H1 (cell line): ENCODE results near the gene MYL6B. TPM values are rescaled to one million over a fixed set of nuclear protein-coding genes. Genes with fewer than 3 reads are reported as not detected.

ENCODE experiments used
- CTCF ChIA-PET: fragments of 300-600 bp; sonication (Branson Sonifier 250); formaldehyde crosslinking; loops from one replicate; lab custom pipeline; 2021; ENCODE audit not compliant: partially characterized antibody; lab: Charles Lee
- POLR2A ChIA-PET: fragments of 300-600 bp; sonication (Branson Sonifier 250); formaldehyde crosslinking; loops from one replicate; lab custom pipeline; 2021; ENCODE audit warnings: inconsistent platforms; ENCODE audit not compliant: partially characterized antibody; lab: Charles Lee
- DNase-seq, 2 experiments: peaks; one replicate each; pipeline versions ENCODE4 v3.0.0 to v3.0.0-alpha.2; 2010 to 2022; ENCODE audit warnings: low spot score in 2 of 2, low read depth in 1 of 2, mixed read lengths in 1 of 2
- FAIRE-seq: peaks from 2 replicates; lab custom pipeline; 2011; peaks lifted over from hg19 to GRCh38; lab: Jason Lieb, UNC
- H2AFZ ChIP-seq: 2 replicates; pipeline ENCODE4 v1.8.1; 2012; ENCODE audit warnings: low read length, inconsistent platforms
- H2AK5ac ChIP-seq: 2 replicates; pipeline ENCODE4 v1.6.1; 2013; ENCODE audit warnings: low read depth, low read length
- H2BK120ac ChIP-seq: replicated peaks from 2 replicates; pipeline ENCODE3; 2013; ENCODE audit warnings: low read depth, low read length, inconsistent platforms
- H2BK12ac ChIP-seq: 2 replicates; pipeline ENCODE4 v1.6.1; 2013; ENCODE audit warnings: low read depth, low read length
- H2BK15ac ChIP-seq: 2 replicates; pipeline ENCODE4 v1.6.1; 2013; ENCODE audit warnings: low read length
- H2BK20ac ChIP-seq: 2 replicates; pipeline ENCODE4 v1.6.1; 2013; ENCODE audit warnings: low read length
- H2BK5ac ChIP-seq: 2 replicates; pipeline ENCODE4 v1.6.1; 2013; ENCODE audit warnings: low read depth, low read length
- H3K14ac ChIP-seq: 2 replicates; pipeline ENCODE4 v1.6.1; 2013; ENCODE audit warnings: inconsistent platforms; ENCODE audit not compliant: insufficient read length
- H3K18ac ChIP-seq: 2 replicates; pipeline ENCODE4 v1.6.1; 2013; ENCODE audit warnings: low read length; ENCODE audit errors: extremely low read depth
- H3K23ac ChIP-seq: 2 replicates; pipeline ENCODE4 v1.6.1; 2013; ENCODE audit warnings: inconsistent platforms; ENCODE audit not compliant: insufficient read length
- H3K23me2 ChIP-seq: 2 replicates; pipeline ENCODE4 v1.6.1; 2013; ENCODE audit warnings: low read depth, low read length
- H3K27ac ChIP-seq: 2 replicates; pipeline ENCODE4 v1.6.1; 2011; ENCODE audit warnings: low read depth, low read length, inconsistent platforms
- H3K27me3 ChIP-seq, 4 experiments: replicated peaks in 1 of 4; 1 replicate in 1 of 4; 2 replicates in 3 of 4; pipeline versions ENCODE4 v1.6.1 to v1.8.1; 2011 to 2013; ENCODE audit warnings: low read length in 3 of 4, mild to moderate bottlenecking in 3 of 4, inconsistent platforms in 2 of 4, mixed read lengths in 2 of 4, moderate library complexity in 1 of 4; ENCODE audit not compliant: control insufficient read depth in 3 of 4, insufficient read depth in 3 of 4; ENCODE audit errors: extremely low read depth in 1 of 4
- H3K36me3 ChIP-seq, 4 experiments: 2 replicates each; pipeline versions ENCODE4 v1.6.1 to v1.8.1; 2011 to 2013; ENCODE audit warnings: mild to moderate bottlenecking in 4 of 4, low read length in 3 of 4, moderate library complexity in 2 of 4, control low read depth in 1 of 4, inconsistent platforms in 1 of 4; ENCODE audit not compliant: insufficient read depth in 4 of 4, control insufficient read depth in 2 of 4
- H3K4ac ChIP-seq: replicated peaks from 2 replicates; pipeline ENCODE3; 2013; ENCODE audit warnings: low read length, low read depth, mixed read lengths, inconsistent platforms; ENCODE audit not compliant: insufficient read length
- H3K4me1 ChIP-seq, 4 experiments: replicated peaks in 1 of 4; 1 replicate in 1 of 4; 2 replicates in 3 of 4; pipeline versions ENCODE4 v1.6.1 to v1.8.1; 2011 to 2013; ENCODE audit warnings: low read length in 3 of 4, inconsistent platforms in 2 of 4, mixed read lengths in 1 of 4; ENCODE audit not compliant: insufficient read depth in 4 of 4, control insufficient read depth in 3 of 4
- H3K4me2 ChIP-seq, 2 experiments: 2 replicates each; pipeline versions ENCODE4 v1.6.1 to v1.8.1; 2011 to 2013; ENCODE audit warnings: low read depth in 2 of 2, low read length in 2 of 2, control low read depth in 1 of 2, inconsistent platforms in 1 of 2, mild to moderate bottlenecking in 1 of 2; ENCODE audit not compliant: insufficient read depth in 1 of 2
- H3K4me3 ChIP-seq, 4 experiments: fragments of 200-600, 300-600 bp in 1 of 4; sonication (generic), shearing (Covaris generic), sonication (Bioruptor Twin) in 1 of 4; 2 replicates each; pipeline versions ENCODE4 v1.5.1 to v1.8.1; 2011 to 2016; ENCODE audit warnings: low read length in 4 of 4, low read depth in 3 of 4, control low read depth in 2 of 4, inconsistent platforms in 2 of 4, mild to moderate bottlenecking in 2 of 4, mixed read lengths in 1 of 4, moderate library complexity in 1 of 4; ENCODE audit not compliant: insufficient read depth in 2 of 4; ENCODE audit errors: extremely low read depth in 1 of 4
- H3K56ac ChIP-seq: replicated peaks from 2 replicates; pipeline ENCODE3; 2013; ENCODE audit warnings: low read depth, mild to moderate bottlenecking, mixed read lengths, low read length, inconsistent platforms; ENCODE audit not compliant: insufficient read length
- H3K79me1 ChIP-seq: 2 replicates; pipeline ENCODE4 v1.6.1; 2013; ENCODE audit warnings: low read depth, low read length, control low read depth
- H3K79me2 ChIP-seq, 2 experiments: 2 replicates each; pipeline versions ENCODE4 v1.6.1 to v1.8.1; 2012 to 2013; ENCODE audit warnings: low read length in 2 of 2, mild to moderate bottlenecking in 2 of 2, inconsistent platforms in 1 of 2; ENCODE audit not compliant: insufficient read depth in 2 of 2, control insufficient read depth in 1 of 2
- H3K9ac ChIP-seq, 4 experiments: replicated peaks in 1 of 4; 1 replicate in 1 of 4; 2 replicates in 3 of 4; pipeline versions ENCODE4 v1.6.1 to v1.8.1; 2011 to 2013; ENCODE audit warnings: low read depth in 3 of 4, low read length in 3 of 4, control low read depth in 2 of 4, mild to moderate bottlenecking in 2 of 4, moderate library complexity in 2 of 4, inconsistent platforms in 1 of 4; ENCODE audit errors: extremely low read depth in 1 of 4
- H3K9me3 ChIP-seq, 2 experiments: 2 replicates each; pipeline versions ENCODE4 v1.6.1 to v1.8.1; 2012 to 2013; ENCODE audit warnings: mild to moderate bottlenecking in 2 of 2, moderate library complexity in 2 of 2, control low read depth in 1 of 2, inconsistent platforms in 1 of 2, low read depth in 1 of 2, low read length in 1 of 2, mixed read lengths in 1 of 2; ENCODE audit not compliant: insufficient read depth in 2 of 2
- H4K20me1 ChIP-seq, 2 experiments: replicated peaks in 1 of 2; 2 replicates each; pipeline versions ENCODE3 to v1.8.1; 2011 to 2013; ENCODE audit warnings: inconsistent platforms in 2 of 2, low read length in 2 of 2, mild to moderate bottlenecking in 1 of 2; ENCODE audit not compliant: insufficient read depth in 2 of 2, control insufficient read depth in 1 of 2
- H4K5ac ChIP-seq: 2 replicates; pipeline ENCODE4 v1.6.1; 2013; ENCODE audit warnings: low read length, low read depth, mixed read lengths, inconsistent platforms; ENCODE audit not compliant: insufficient read length
- H4K8ac ChIP-seq: 2 replicates; pipeline ENCODE4 v1.8.0; 2013; ENCODE audit warnings: mild to moderate bottlenecking, moderate library complexity, low read length, inconsistent platforms; ENCODE audit not compliant: insufficient read depth; ENCODE audit errors: extremely low read depth
- H4K91ac ChIP-seq: replicated peaks from 2 replicates; pipeline ENCODE3; 2013; ENCODE audit warnings: low read length, mixed read lengths, inconsistent platforms; ENCODE audit not compliant: insufficient read length
- CHD1 ChIP-seq: IDR thresholded peaks from 2 replicates; pipeline ENCODE4 v1.6.1; 2012; ENCODE audit warnings: low read depth, low read length, improper control_type of control experiment
- EGR1 ChIP-seq: IDR thresholded peaks from 2 replicates; pipeline ENCODE4 v1.6.1; 2011; ENCODE audit warnings: low read depth, low read length, borderline replicate concordance
- KDM4A ChIP-seq: IDR thresholded peaks from one replicate; pipeline ENCODE4 v1.7.1; 2012; ENCODE audit warnings: low read depth, mild to moderate bottlenecking, moderate library complexity, low read length, inconsistent platforms; ENCODE audit not compliant: severe bottlenecking
- SIX5 ChIP-seq: IDR thresholded peaks from 2 replicates; pipeline ENCODE4 v1.6.1; 2011; ENCODE audit warnings: mild to moderate bottlenecking, low read depth, low read length
- SP4 ChIP-seq: IDR thresholded peaks from 2 replicates; pipeline ENCODE4 v1.6.1; 2012; ENCODE audit warnings: low read length, inconsistent platforms
- USF2 ChIP-seq: IDR thresholded peaks from 2 replicates; pipeline ENCODE4 v1.6.1; 2011; ENCODE audit warnings: low read length, improper control_type of control experiment
- WGBS, 2 experiments: shearing (Covaris generic) in 1 of 2; methylation state at CpG; one replicate each; pipeline versions ENCODE4 v1.1.6 to v1.1.7; 2013 to 2015; ENCODE audit warnings: low lambda C conversion rate in 2 of 2, mixed read lengths in 2 of 2, inconsistent platforms in 1 of 2, low coverage in 1 of 2, missing lambda C conversion rate in 1 of 2; ENCODE audit not compliant: insufficient replicate concordance in 2 of 2, insufficient coverage in 1 of 2, insufficient read length in 1 of 2; ENCODE audit errors: extremely low coverage in 1 of 2, missing lambda C conversion rate in 1 of 2; 5-methylcytosine and 5-hydroxymethylcytosine counted together
- polyA plus RNA-seq, 7 experiments: library from polyadenylated mRNA; depleted of rRNA in 3 of 7; stranded (reverse) in 5 of 7; unstranded in 2 of 7; fragments of >200 nt in 5 of 7; fragments of 200-250 nt in 2 of 7; gene quantifications; 1 replicate in 5 of 7; 2 replicates in 1 of 7; 4 replicates in 1 of 7; pipeline versions ENCODE4 v1.2.1 to v1.2.3, GENCODE V29; 2011 to 2013; ENCODE audit warnings: missing spikeins in 2 of 7, mixed read lengths in 2 of 7
- total RNA-seq: library from RNA; stranded (reverse); fragmentation: NEBNext Ultra II Directional; extraction: Animal tissue kit (Norgen Biotek cat#: 25700); gene quantifications from 2 replicates; pipeline ENCODE4 v1.2.1, GENCODE V29; 2021

Gene MYL6B
- total and polyA plus RNA-seq, 2 of the 8 experiments (the other 6 are each of a cell fraction or from before 2014, with no cell fraction given) = 163 to 202 TPM

- no peak overlapping the region for H3K56ac ChIP-seq
- ChIA-PET POLR2A (interaction anchor here (0.6 to 11.1 kb wide), 7 partner anchors 10 to 87 kb away, joined by 4 to 267 read pairs (median 35); partner anchors contain the start of genes ERBB3, MYL6, RPL41 and SMARCC2), CTCF (interaction anchor here (1.1 to 7.2 kb wide), 8 partner anchors 8 to 107 kb away, joined by 3 to 34 read pairs (median 6); partner anchors contain the start of genes ERBB3, SMARCC2 and ZC3H10)
- H4K20me1 ChIP-seq = peaks cover 4 to 5% of the 10 kb centered on the region in 2 experiments
- no peak overlapping the region for H2BK120ac ChIP-seq
- H3K79me1 ChIP-seq = 0 out of 2 replicates have a peak, but pooled peaks cover 2% of the 10 kb centered on the region
- H3K23ac ChIP-seq = no peak overlapping the region
- no peak overlapping the region for H2AK5ac ChIP-seq
- H4K8ac ChIP-seq = no peak overlapping the region
- no peak overlapping the region for H4K5ac ChIP-seq
- H3K4me3 ChIP-seq = no peak overlapping the region
- peaks cover 8% of the 10 kb centered on the region for H3K23me2 ChIP-seq
- no peak overlapping the region for H2BK20ac ChIP-seq
- no peak overlapping the region for H2BK12ac ChIP-seq
- no peak overlapping the region for H3K14ac ChIP-seq
- H4K91ac ChIP-seq = no peak overlapping the region
- H3K36me3 ChIP-seq = peaks cover 22 to 56% (median 43%) of the 10 kb centered on the region in 4 experiments
- no peaks in the 10 kb centered on the region for H3K27me3 ChIP-seq
- H3K27ac ChIP-seq = no peak overlapping the region
- H3K79me2 ChIP-seq = peaks cover 21 to 31% of the 10 kb centered on the region in 2 experiments
- H3K18ac ChIP-seq = no peak overlapping the region
- H2BK5ac ChIP-seq = no peak overlapping the region
- no peak overlapping the region for H2BK15ac ChIP-seq
- H3K4me1 ChIP-seq = peaks cover 0 to 9% (median 3%) of the 10 kb centered on the region in 4 experiments; a peak in 5 of 7 replicates
- FAIRE-seq = no peak
- H3K9ac ChIP-seq = no peak overlapping the region
- H3K4me2 ChIP-seq = no peak overlapping the region; a peak in 1 of 4 replicates
- H3K4ac ChIP-seq = no peak overlapping the region
- DNase-seq = no peak
- no peak overlapping the region for H2AFZ ChIP-seq
- WGBS, 2 experiments = 85% methylated on average over 1 of the region's 1 CpG; no CpG with 5 or more reads in 1 of the 2 experiments
- H3K9me3 ChIP-seq = no peaks in the 10 kb centered on the region
- no peak for TF ChIP-seq CHD1
- no peak for TF ChIP-seq SIX5
- TF ChIP-seq SP4 = no peak
- TF ChIP-seq EGR1 = no peak
- no peak for TF ChIP-seq USF2
- no peak for TF ChIP-seq KDM4A
Observed at GRCh38 chr12:56102683-56103065, 49.7 kb upstream of the MYL6B start.
